Fibroblast of lung (primary cell): ENCODE measurements around the gene FAM50B. TPM values are rescaled to one million over a fixed set of nuclear protein-coding genes. Genes with fewer than 3 reads are reported as not detected.

Experiments
- DNase-seq, 2 donors: peaks; one replicate each; pipeline versions ENCODE4 v3.0.0 to v3.0.0-alpha.2; 2010; ENCODE audit warnings: low read depth in 2 of 2
- H2AFZ ChIP-seq: 2 replicates; pipeline ENCODE4 v1.5.1; 2012; ENCODE audit warnings: low read length, control low read depth, inconsistent platforms
- H3K27ac ChIP-seq: 2 replicates; pipeline ENCODE4 v1.5.1; 2011; ENCODE audit warnings: low read length, control low read depth; ENCODE audit not compliant: insufficient read depth
- H3K27me3 ChIP-seq: 2 replicates; pipeline ENCODE4 v1.5.1; 2011; ENCODE audit warnings: mild to moderate bottlenecking, low read length; ENCODE audit not compliant: control insufficient read depth, insufficient read depth
- H3K36me3 ChIP-seq: 2 replicates; pipeline ENCODE4 v1.5.1; 2011; ENCODE audit warnings: low read length; ENCODE audit not compliant: control insufficient read depth, insufficient read depth
- H3K4me1 ChIP-seq: 2 replicates; pipeline ENCODE4 v1.5.1; 2011; ENCODE audit warnings: low read length; ENCODE audit not compliant: control insufficient read depth, insufficient read depth; ENCODE audit errors: extremely low read depth
- H3K4me2 ChIP-seq: 2 replicates; pipeline ENCODE4 v1.5.1; 2011; ENCODE audit warnings: low read length, control low read depth; ENCODE audit not compliant: insufficient read depth; ENCODE audit errors: extremely low read depth
- H3K4me3 ChIP-seq, 4 experiments: fragments of 200-600 bp in 1 of 4; sonication (generic) in 1 of 4; replicated peaks in 1 of 4; 2 replicates each; pipeline ENCODE4 v1.5.1; 2011 to 2016; ENCODE audit warnings: low read length in 4 of 4, low read depth in 3 of 4, mild to moderate bottlenecking in 3 of 4, control low read depth in 2 of 4, inconsistent platforms in 1 of 4, mixed read lengths in 1 of 4; ENCODE audit not compliant: insufficient read depth in 1 of 4; ENCODE audit errors: control extremely low read depth in 1 of 4
- H3K79me2 ChIP-seq: 2 replicates; pipeline ENCODE4 v1.5.1; 2012; ENCODE audit warnings: mild to moderate bottlenecking, low read length, inconsistent platforms; ENCODE audit not compliant: control insufficient read depth, insufficient read depth
- H3K9ac ChIP-seq: 2 replicates; pipeline ENCODE4 v1.5.1; 2011; ENCODE audit warnings: mild to moderate bottlenecking, low read length, control low read depth; ENCODE audit not compliant: insufficient read depth
- H3K9me3 ChIP-seq: 2 replicates; pipeline ENCODE4 v1.5.1; 2012; ENCODE audit warnings: low read depth, low read length; ENCODE audit not compliant: control insufficient read depth, insufficient read depth
- H4K20me1 ChIP-seq: 2 replicates; pipeline ENCODE4 v1.5.1; 2011; ENCODE audit warnings: low read length; ENCODE audit not compliant: control insufficient read depth, insufficient read depth; ENCODE audit errors: extremely low read depth
- CTCF ChIP-seq, 2 donors: IDR thresholded peaks in 1 of 2; conservative IDR thresholded peaks in 1 of 2; 1 replicate in 1 of 2; 2 replicates in 1 of 2; pipeline ENCODE4 v1.5.1; 2011 to 2012; ENCODE audit warnings: low read length in 2 of 2, control low read depth in 1 of 2, inconsistent platforms in 1 of 2, low read depth in 1 of 2, mild to moderate bottlenecking in 1 of 2
- EZH2 ChIP-seq: IDR thresholded peaks from 2 replicates; pipeline ENCODE4 v1.5.1; 2012; ENCODE audit warnings: low read length, control low read depth, mild to moderate bottlenecking; ENCODE audit errors: missing control alignments
- polyA plus RNA-seq, 2 donors: library from polyadenylated mRNA; depleted of rRNA in 1 of 2; stranded (reverse) in 1 of 2; unstranded in 1 of 2; fragments of >200 nt; gene quantifications; 2 replicates each; pipeline ENCODE4 v1.2.1, GENCODE V29; 2011 to 2012; ENCODE audit warnings: missing spikeins in 1 of 2
- total RNA-seq: library from RNA; depleted of rRNA; stranded (reverse); fragments of >200 nt; gene quantifications from 2 replicates; pipeline ENCODE4 v1.2.1, GENCODE V29; 2014

Gene FAM50B
- total and polyA plus RNA-seq, 2 donors (not counting 1 experiment from before 2014, with no cell fraction given) = 4.2 to 15.7 TPM

DNA sequence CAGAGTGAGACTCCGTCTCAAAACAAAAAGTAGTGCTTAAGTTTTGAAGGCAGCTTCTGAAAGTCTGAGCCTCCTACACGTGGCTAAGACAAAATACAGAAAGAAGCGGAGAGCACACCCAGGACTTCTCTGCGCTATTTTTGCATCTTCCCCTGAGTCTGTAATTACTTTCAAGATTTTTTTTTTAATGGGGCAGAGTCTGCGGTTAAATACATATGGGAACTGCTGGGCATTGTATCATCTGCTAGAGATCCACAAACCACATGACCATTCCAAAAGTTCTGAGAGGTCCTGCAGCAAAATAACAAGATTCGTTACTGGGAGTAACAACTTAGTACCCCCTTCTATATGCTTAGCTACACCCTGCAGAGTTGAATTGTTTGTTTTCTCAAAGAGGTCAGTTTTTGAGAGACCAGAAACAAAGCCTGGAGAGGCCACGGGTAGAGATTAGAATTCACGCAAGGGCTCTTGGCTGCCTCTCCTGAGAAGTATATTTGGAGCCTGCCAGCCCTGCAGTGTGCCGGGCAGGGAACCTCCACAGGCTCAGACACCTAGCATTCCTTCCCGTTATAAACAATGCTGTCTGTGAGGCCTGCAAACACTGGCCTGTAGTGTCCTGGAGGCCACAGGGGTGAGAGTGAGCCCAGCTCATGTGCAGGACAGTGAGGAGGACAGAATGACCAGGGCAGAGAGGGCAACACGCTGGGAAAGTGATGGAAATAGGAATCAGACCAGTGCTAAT lies 48.2 kb upstream of the FAM50B start:
- Histone ChIP-seq H3K9me3 (no peaks in the 10 kb centered on the region), H2AFZ (no peak overlapping the region), H3K79me2 (no peaks in the 10 kb centered on the region), H3K4me1 (peaks cover 16% of the 10 kb centered on the region), H4K20me1 (no peaks in the 10 kb centered on the region), H3K4me3 (no peak overlapping the region), H3K27ac (no peak overlapping the region), H3K4me2 (no peak overlapping the region), H3K36me3 (no peaks in the 10 kb centered on the region), H3K9ac (no peak overlapping the region), H3K27me3 (no peaks in the 10 kb centered on the region)
- peak in 1 of 2 donors; percentile 44 for DNase-seq
- TF ChIP-seq CTCF (conservative IDR thresholded peaks at IDR 0.05 in 1 of 2, IDR thresholded peaks at IDR 0.05 in 1 of 2; ENCODE audit: low read depth in 1 of 2, low read length in 2 of 2) = no peak
- TF ChIP-seq EZH2 = no peak

- Histone ChIP-seq H3K4me2 (no peak overlapping the region), H3K27me3 (no peaks in the 10 kb centered on the region), H3K79me2 (no peaks in the 10 kb centered on the region), H3K27ac (no peak overlapping the region), H2AFZ (no peak overlapping the region), H3K4me1 (peaks cover 16% of the 10 kb centered on the region), H4K20me1 (no peaks in the 10 kb centered on the region), H3K9me3 (no peaks in the 10 kb centered on the region), H3K9ac (no peak overlapping the region), H3K36me3 (no peaks in the 10 kb centered on the region), H3K4me3 (no peak overlapping the region)
- no peak for TF ChIP-seq CTCF (conservative IDR thresholded peaks at IDR 0.05 in 1 of 2, IDR thresholded peaks at IDR 0.05 in 1 of 2; ENCODE audit: low read depth in 1 of 2, low read length in 2 of 2)
- no peak for TF ChIP-seq EZH2
- DNase-seq = no peak
Observed at GRCh38 chr6:3801960-3802359, 47.2 kb upstream of the FAM50B start.

GRCh38 chr6:3803627-3804468 lies 45.3 kb upstream of the FAM50B start:
- Histone ChIP-seq H3K4me1 (peaks cover 12% of the 10 kb centered on the region), H3K9ac (no peak overlapping the region), H3K36me3 (no peaks in the 10 kb centered on the region), H2AFZ (peak overlapping the region; percentile 2), H3K4me3 (no peak overlapping the region), H3K79me2 (no peaks in the 10 kb centered on the region), H4K20me1 (no peaks in the 10 kb centered on the region), H3K9me3 (no peaks in the 10 kb centered on the region), H3K27ac (peak overlapping the region; percentile 68), H3K4me2 (peak overlapping the region; percentile 48), H3K27me3 (no peaks in the 10 kb centered on the region)
- peak; percentile 86 to 98 for DNase-seq
- TF ChIP-seq EZH2 (no peak), CTCF (conservative IDR thresholded peaks at IDR 0.05 in 1 of 2, IDR thresholded peaks at IDR 0.05 in 1 of 2; ENCODE audit: low read depth in 1 of 2, low read length in 2 of 2) (no peak)
